ENCODE measurements around the gene SNRPA.

Gene SNRPA

GRCh38 chr19:40750874-40751537 is at the start of gene SNRPA:
SNRPA (plus strand) TSS chr19:40751203; CDS start chr19:40751409, 206 bp downstream.
- peak; percentile 89 to 94 for DNase-seq (ENCODE audit: low read depth in 2 of 2)

- DNase-seq (ENCODE audit: low read depth in 2 of 2), result no peak
Measured at GRCh38 chr19:40701758-40702157, 49.2 kb upstream of the SNRPA start.

DNA sequence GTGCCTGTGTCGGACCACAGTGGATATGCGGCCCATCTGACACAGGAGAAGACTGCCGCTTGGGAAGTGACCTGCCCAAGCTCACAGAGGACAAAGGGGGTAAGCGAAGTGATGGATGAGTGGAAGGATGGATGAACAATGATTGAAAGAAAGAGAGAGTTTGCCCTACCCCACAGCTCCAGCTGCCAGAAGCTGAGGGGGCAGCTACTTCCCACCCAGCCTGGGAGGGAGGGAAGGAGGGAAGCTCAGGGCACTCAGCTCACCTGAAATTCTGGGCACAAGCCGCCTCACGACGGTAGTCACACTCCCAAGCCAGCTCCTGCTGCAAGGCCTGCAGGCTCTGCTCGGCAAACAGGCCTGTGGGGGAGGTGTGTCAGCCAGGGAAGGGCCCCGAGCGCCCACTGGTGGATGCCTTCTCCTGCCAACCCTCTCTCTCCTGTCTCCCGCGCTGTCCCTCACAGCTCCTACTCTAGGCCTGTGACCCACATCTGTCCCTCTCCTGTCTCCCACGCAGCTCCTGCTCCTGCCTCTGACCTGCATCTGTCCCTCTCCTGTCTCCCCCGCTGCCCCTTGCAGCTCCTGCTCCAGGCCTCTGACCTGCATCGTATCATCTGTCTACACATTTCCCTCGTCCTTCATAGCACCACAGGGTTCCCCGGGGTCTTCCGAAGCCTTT is 48.5 kb upstream of the SNRPA start:
- no peak for DNase-seq (ENCODE audit: low read depth in 2 of 2)

- no peak for DNase-seq (ENCODE audit: low read depth in 2 of 2)
Measured at GRCh38 chr19:40703029-40703755, 47.8 kb upstream of the SNRPA start.

GRCh38 chr19:40704491-40705361 is 46.3 kb upstream of the SNRPA start:
- DNase-seq (ENCODE audit: low read depth in 2 of 2), result no peak

GRCh38 chr19:40705362-40705651 is 45.7 kb upstream of the SNRPA start:
- DNase-seq (ENCODE audit: low read depth in 2 of 2), result no peak

- no peak for DNase-seq (ENCODE audit: low read depth in 2 of 2)
Measured at GRCh38 chr19:40705950-40706619, 44.9 kb upstream of the SNRPA start.

DNA sequence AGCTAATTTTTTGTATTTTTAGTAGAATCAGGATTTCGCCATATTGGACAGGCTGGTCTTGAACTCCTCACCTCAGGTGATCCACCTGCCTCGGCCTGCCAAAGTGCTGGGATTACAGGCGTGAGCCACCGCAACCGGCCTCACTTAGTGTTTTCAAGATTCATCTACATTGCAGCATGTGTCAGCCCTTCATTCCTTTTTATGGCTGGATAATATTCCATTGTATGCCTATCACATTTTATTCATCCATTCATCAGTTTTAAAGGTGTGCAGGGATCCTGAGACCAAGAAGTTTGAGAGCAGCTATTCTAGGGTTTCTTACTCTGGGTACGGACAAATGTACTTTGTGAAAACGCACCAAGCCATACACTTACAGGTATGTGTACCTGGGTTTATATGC is 43.4 kb upstream of the SNRPA start:
- DNase-seq (ENCODE audit: low read depth in 2 of 2), result no peak

DNA sequence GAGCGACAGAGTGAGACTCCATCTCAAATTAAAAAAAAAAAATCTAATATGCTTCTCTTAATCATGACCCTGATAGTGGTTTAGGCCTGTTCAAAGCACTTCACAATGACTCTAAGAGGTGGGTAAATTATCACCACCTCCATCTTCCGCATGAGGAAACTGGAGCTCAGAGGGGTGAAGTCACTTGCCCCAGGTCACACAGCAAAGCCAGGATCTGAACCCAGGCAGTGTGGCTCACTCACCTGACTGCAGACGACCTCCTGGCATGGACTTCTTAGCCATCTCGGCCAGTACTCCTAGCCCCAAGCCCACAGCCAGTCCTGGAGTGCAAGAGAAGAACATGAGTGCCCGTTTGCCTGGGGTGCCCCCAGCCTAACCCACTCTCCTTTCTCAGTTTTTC is 41.2 kb upstream of the SNRPA start:
- DNase-seq (ENCODE audit: low read depth in 2 of 2), result no peak

DNA sequence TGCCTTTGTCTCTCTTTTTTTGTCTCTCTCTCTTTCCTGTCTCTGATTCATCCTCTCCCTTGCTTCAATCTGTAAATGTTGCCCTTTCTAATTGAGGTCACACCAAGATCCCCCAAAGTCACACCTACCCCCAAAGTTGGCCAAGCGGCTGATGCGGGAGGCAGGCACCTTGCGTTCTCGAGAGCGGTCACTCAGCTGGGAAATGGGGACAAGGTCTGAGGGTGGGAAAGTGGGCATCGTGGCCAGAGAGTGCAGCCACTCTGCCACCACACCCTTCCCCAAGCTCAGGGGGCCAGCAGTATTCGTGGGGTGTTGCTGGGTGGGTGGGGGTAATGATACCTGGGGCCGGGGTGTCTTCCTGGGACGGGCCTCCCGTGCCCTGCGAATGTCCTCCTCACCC is 37.1 kb upstream of the SNRPA start:
- DNase-seq (ENCODE audit: low read depth in 2 of 2), result no peak

DNA sequence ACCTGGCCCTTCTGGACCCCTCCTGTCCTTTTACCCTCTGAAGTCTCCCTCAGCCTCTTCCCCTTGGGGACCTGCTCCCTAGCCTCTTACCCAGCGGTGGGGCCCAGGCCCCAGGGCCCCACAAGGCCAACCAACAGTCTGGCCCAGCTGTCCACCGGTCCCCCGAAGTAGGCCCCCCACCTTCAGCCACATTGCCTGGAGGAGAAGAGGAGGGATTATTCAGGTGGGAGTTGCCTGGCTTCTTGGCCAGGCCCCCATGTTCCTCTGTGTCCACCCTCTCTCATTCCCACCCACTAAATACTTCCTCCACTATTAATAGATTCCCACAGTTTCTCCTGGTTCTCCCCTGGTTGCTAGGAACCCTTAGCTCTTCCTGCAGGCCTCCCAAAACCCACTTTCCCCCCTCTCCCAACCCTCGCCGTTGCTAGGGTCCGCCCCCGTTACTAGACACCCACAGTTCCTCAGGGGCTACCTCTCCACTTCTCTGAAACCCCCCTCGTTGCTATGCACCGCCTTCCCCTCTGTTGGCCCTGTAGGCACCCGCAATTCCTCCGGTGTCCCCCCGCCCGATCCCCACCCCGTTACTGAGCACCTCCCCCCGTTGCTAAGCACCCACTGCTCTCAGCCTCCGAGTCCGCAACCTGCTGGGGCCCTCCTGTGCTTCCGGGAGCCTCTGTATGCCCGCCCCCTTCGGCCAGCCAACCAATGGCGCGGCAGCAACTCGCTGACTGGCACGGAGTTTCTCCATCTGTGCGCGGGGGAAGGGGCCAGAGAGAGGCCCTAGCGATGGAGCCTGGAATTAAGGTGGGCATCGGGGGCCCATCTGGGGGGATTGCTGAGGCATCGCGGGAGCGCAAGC is 36.3 kb upstream of the SNRPA start:
- DNase-seq (ENCODE audit: low read depth in 2 of 2), result peak; percentile 84 to 87

- DNase-seq (ENCODE audit: low read depth in 2 of 2), result peak; percentile 42 to 61
Measured at GRCh38 chr19:40716031-40716481, 34.9 kb upstream of the SNRPA start.

- DNase-seq (ENCODE audit: low read depth in 2 of 2), result peak; percentile 100
Measured at GRCh38 chr19:40716482-40717324, 34.3 kb upstream of the SNRPA start, which contains the start of the genes COQ8B and ITPKC. COQ8B (minus strand) TSS chr19:40716886; CDS start chr19:40714632, 2,254 bp downstream. ITPKC (plus strand) TSS chr19:40717112; CDS start chr19:40717136, 24 bp downstream.

DNA sequence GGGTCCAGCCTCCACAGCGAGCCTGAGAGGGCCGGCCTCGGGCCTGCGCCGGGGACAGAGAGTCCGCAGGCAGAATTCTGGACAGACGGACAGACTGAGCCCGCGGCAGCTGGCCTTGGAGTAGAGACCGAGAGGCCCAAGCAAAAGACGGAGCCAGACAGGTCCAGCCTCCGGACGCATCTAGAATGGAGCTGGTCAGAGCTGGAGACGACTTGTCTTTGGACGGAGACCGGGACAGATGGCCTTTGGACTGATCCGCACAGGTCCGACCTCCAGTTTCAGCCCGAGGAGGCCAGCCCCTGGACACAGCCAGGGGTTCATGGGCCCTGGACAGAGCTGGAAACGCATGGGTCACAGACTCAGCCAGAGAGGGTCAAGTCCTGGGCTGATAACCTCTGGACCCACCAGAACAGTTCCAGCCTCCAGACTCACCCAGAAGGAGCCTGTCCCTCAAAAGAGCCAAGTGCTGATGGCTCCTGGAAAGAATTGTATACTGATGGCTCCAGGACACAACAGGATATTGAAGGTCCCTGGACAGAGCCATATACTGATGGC is 33.6 kb upstream of the SNRPA start:
- DNase-seq (ENCODE audit: low read depth in 2 of 2), result no peak

GRCh38 chr19:40717880-40718773 is 32.9 kb upstream of the SNRPA start:
- no peak for DNase-seq (ENCODE audit: low read depth in 2 of 2)

GRCh38 chr19:40718774-40719391 is 32.1 kb upstream of the SNRPA start:
- no peak for DNase-seq (ENCODE audit: low read depth in 2 of 2)

- no peak for DNase-seq (ENCODE audit: low read depth in 2 of 2)
Measured at GRCh38 chr19:40719414-40719894, 31.5 kb upstream of the SNRPA start.

Measured in stimulated activated CD8-positive, alpha-beta memory T cell treated with anti-CD3 and anti-CD28 coated beads, Interleukin-2, amount 100 ng/mL, for 1 hour (primary cell).